Erythroblast (primary cell): ENCODE data around the gene CTSF.

Source experiments
- GATA1 ChIP-seq: IDR thresholded peaks from 2 replicates; pipeline ENCODE4 v1.6.1; 2011; ENCODE audit warnings: low read depth, mild to moderate bottlenecking, control low read depth, low read length, moderate library complexity
- POLR2A ChIP-seq: IDR thresholded peaks from 2 replicates; pipeline ENCODE4 v1.6.1; 2011; ENCODE audit warnings: mild to moderate bottlenecking, low read length

DNA sequence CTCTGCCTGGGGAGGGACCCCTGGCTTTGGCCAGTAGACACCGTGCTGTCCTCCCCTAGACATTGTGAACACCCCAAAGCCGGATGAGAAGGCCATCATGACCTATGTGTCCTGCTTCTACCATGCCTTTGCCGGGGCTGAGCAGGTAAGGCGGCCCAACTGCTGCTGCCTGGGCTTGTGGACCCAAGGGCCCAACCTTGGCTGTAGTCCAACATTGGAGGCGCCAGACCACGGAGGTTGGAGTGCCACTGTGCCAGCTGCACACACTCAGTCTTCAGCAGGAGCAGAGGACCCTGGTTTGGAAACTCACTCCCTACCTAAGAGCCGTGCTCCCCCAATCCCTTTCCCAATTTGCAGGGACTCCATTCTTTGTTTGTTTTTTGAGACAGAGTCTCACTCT is 12.3 kb downstream of the CTSF start:
- no peak for TF ChIP-seq POLR2A
- no peak for TF ChIP-seq GATA1
